HEK293T (cell line): ENCODE data around the gene STX1B.

Source experiments
- ARNT ChIP-seq: fragments of 450-650 bp; IDR thresholded peaks from 2 replicates; pipeline ENCODE4 v1.6.1; 2017; ENCODE audit warnings: mild to moderate bottlenecking
- BHLHE40 ChIP-seq: fragments of 450-650 bp; IDR thresholded peaks from 2 replicates; pipeline ENCODE4 v1.6.1; 2016; ENCODE audit warnings: mild to moderate bottlenecking, moderate library complexity, borderline replicate concordance
- CTBP1 ChIP-seq: fragments of 450-650 bp; IDR thresholded peaks from 2 replicates; pipeline ENCODE4 v1.6.1; 2016; ENCODE audit warnings: borderline replicate concordance
- ELF4 ChIP-seq: fragments of 450-650 bp; IDR thresholded peaks from 2 replicates; pipeline ENCODE4 v1.6.1; 2017; ENCODE audit warnings: antibody characterized with exemption
- FOXA1 ChIP-seq: fragments of 450-650 bp; IDR thresholded peaks from 2 replicates; pipeline ENCODE4 v1.6.1; 2016; ENCODE audit warnings: mild to moderate bottlenecking
- FOXK2 ChIP-seq: fragments of 450-650 bp; IDR thresholded peaks from 2 replicates; pipeline ENCODE4 v1.6.1; 2016; ENCODE audit warnings: mild to moderate bottlenecking
- NFRKB ChIP-seq: fragments of 450-650 bp; IDR thresholded peaks from 2 replicates; pipeline ENCODE4 v1.6.1; 2016; ENCODE audit warnings: mild to moderate bottlenecking, moderate library complexity
- SP1 ChIP-seq: fragments of 450-650 bp; IDR thresholded peaks from 2 replicates; pipeline ENCODE4 v1.6.1; 2017
- SUZ12 ChIP-seq: fragments of 450-650 bp; IDR thresholded peaks from 2 replicates; pipeline ENCODE4 v1.6.1; 2016; ENCODE audit warnings: mild to moderate bottlenecking
- TARDBP ChIP-seq: fragments of 450-650 bp; IDR thresholded peaks from 2 replicates; pipeline ENCODE4 v1.6.1; 2016
- TF ChIP-seq, protein P1 (sequence below): fragments of 450-650 bp; IDR thresholded peaks from 2 replicates; pipeline ENCODE4 v1.6.1; 2016

- TF ChIP-seq SP1 (no peak), CTBP1 (no peak), FOXK2 (no peak), FOXA1 (no peak), TARDBP (no peak), SUZ12 (no peak), ELF4 (no peak), BHLHE40 (no peak), NFRKB (no peak), ARNT (peak; percentile 6; the same call in 1 of the 2 replicates)
- TF ChIP-seq, protein P1, sequence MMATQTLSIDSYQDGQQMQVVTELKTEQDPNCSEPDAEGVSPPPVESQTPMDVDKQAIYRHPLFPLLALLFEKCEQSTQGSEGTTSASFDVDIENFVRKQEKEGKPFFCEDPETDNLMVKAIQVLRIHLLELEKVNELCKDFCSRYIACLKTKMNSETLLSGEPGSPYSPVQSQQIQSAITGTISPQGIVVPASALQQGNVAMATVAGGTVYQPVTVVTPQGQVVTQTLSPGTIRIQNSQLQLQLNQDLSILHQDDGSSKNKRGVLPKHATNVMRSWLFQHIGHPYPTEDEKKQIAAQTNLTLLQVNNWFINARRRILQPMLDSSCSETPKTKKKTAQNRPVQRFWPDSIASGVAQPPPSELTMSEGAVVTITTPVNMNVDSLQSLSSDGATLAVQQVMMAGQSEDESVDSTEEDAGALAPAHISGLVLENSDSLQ: no peak
Measured at GRCh38 chr16:30956601-30957455, 53.6 kb downstream of the STX1B start.
